GM12874 (cell line): Measurements from ENCODE around the gene AP5Z1.

Experiments
- CTCF ChIP-seq: IDR thresholded peaks from 2 replicates; pipeline ENCODE4 v1.5.1; 2011; ENCODE audit warnings: low read depth, mild to moderate bottlenecking, control low read depth, low read length, moderate library complexity; ENCODE audit not compliant: insufficient read depth

The AP5Z1 gene

DNA sequence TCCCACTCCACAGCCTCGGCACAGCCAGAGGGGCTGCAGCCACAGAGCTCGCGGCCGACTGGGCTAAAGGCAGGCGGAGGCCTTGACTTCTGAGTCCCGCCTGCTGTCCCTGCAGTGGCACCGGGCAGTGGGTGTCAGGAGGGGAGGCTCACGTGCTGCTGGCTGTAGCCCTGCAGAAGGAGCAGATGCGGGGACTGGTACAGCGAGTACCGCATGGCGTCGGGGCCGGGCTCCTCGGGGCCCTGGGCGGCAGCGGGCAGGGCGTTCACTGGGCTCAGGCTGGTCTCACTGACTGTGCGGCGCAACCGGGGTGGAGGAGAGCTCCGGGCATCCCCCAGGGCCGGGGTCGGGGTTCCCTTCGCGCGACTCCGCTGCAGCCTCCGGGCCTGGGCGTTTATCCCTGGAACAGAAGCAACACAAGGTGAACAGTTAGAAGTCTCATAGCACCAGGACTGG, 60.8 kb downstream of the AP5Z1 start:
- no peak for TF ChIP-seq CTCF

DNA sequence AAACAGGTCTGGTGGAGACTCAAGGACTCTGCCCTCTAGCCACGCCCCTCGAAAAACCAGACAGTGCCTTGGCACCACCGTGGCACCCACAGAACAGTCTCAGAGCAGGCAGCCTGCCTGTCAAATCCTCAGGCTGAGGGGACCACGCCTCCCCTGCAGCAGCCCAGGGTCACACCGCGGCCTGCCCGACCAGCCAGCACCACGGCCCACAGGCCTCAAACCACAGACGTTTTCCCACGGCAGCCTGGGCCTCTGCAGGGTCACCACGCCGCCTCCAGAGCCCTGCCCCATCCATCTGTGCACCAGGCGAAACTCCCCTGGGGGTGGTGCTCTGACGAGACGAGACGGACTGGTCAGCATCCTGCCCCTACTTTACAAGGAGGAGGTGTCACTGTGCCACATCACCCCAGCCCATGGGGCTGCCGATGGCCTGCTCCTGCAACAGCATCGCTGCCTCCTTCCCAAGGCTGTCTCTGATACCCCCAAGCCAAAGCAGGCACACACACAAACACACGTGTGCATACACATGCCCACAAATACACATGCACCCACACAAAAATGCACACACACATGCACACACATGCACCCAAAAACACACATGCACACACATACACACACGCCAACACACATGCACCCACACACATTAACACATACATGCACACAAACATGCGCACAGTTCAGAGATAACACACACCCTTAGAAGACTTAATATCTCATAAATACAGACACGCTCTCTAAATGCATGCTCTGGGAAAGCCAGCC, 61.8 kb downstream of the AP5Z1 start:
- no peak for TF ChIP-seq CTCF

DNA sequence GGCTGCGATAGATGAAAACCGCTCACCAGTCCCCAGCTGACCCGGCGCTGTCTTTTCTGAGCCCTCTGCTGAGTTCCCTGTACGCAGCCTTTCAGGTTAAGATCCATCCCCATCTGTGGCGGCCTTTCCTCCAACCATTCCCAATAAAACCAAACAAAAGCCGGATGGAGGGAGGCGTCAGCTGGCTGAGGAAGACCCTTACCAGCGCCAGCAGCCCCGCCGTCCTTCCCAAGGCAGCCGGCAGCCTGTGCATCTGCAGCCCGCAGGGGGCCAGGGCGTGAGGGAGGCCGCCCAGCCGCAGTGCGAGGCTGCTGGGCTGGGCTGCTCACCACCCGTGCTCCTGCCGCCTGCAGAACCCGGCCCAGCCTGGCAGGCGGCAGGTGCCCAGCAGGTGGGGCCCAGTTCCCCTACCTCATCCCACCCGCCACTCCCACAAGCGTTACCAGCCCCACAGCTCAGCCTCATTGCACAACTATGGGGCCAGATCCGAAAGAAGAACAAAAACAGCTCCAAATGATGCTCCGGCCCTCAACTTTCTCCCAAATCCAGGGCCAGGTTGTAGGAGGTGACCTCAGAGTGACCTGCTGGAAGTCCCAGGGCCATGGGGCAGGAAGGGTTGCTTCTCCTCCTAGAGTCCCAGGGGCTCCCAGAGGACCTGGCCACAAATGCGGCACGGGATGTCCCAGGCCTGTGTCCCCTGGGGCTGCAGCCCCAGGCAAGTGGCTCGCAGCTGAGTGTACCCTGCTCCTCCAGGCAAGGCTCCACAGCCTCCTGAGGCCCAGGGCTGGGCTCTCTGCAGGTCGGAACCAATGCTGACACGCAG, 62.6 kb downstream of the AP5Z1 start:
- TF ChIP-seq CTCF: no peak

- no peak for TF ChIP-seq CTCF
Observed at GRCh38 chr7:4838626-4839334, 63.4 kb downstream of the AP5Z1 start.

DNA sequence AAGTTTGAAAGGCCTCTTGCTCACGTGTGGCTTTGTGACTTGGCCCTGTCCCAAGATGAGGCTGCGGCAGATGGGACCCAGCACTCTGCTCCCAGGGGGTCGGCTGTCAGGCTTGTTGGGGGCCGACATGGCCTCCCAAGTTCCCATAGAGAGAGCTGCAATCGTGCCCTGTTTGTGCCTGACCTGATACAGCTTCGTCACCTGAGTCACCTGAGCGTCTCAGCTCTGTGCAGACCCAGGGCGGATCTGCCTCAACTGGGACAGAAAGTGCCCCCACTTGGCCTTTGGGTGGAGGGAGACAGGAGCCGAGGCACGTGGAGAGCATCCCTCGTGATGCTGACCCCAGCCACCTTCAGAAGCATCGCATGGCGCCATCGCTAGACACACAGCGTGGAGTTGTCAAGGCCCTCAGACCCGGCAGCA, 64.7 kb downstream of the AP5Z1 start:
- no peak for TF ChIP-seq CTCF
